ENCODE data around the gene DOCK2. TPM values are rescaled to one million over a fixed set of nuclear protein-coding genes. Genes with fewer than 3 reads are reported as not detected.

The DOCK2 gene
- polyA plus RNA-seq, 1 experiment, result 1.6 TPM

DNA sequence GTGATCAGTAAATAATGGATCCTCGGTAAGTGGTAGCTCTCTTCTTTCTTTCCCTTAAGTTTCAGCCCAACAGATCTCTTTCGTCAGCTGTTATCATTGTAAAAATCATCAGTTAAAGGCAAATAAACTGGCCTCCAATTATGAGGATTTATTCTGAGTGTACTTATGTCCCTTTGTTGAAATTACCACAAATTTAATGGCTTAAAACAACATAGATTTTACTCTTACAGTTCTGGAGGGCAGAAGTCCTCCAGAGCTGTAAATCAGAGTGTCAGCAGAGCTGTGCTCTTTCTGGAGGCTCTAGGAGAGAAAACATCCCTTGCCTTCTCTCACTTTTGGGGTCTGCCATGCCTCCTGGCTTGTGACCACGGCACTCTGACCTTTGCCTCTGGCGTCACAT, 238.7 kb downstream of the DOCK2 start:
- Histone ChIP-seq H3K9me3 (ENCODE audit: control insufficient read depth, insufficient read depth, low read length) (no peaks in the 10 kb centered on the region), H3K27me3 (ENCODE audit: control insufficient read depth, insufficient read depth, low read length) (no peaks in the 10 kb centered on the region), H3K4me3 (ENCODE audit: low read depth, low read length) (no peak overlapping the region), H3K27ac (ENCODE audit: low read depth, low read length) (no peak overlapping the region)
- ChIA-PET CTCF (interaction anchor here (1.1 to 2.3 kb wide), 2 partner anchors 105 to 174 kb away, joined by 7 to 8 read pairs; partner anchors contain the start of gene INSYN2B), POLR2A (interaction anchor here (0.5 to 0.6 kb wide), 3 partner anchors 18 to 291 kb away, joined by 3 to 5 read pairs (median 3); no protein-coding TSS in a partner anchor)
- no peak for DNase-seq (ENCODE audit: low read depth, low spot score)
- TF ChIP-seq, protein P1, sequence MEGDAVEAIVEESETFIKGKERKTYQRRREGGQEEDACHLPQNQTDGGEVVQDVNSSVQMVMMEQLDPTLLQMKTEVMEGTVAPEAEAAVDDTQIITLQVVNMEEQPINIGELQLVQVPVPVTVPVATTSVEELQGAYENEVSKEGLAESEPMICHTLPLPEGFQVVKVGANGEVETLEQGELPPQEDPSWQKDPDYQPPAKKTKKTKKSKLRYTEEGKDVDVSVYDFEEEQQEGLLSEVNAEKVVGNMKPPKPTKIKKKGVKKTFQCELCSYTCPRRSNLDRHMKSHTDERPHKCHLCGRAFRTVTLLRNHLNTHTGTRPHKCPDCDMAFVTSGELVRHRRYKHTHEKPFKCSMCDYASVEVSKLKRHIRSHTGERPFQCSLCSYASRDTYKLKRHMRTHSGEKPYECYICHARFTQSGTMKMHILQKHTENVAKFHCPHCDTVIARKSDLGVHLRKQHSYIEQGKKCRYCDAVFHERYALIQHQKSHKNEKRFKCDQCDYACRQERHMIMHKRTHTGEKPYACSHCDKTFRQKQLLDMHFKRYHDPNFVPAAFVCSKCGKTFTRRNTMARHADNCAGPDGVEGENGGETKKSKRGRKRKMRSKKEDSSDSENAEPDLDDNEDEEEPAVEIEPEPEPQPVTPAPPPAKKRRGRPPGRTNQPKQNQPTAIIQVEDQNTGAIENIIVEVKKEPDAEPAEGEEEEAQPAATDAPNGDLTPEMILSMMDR (IDR thresholded peaks at IDR 0.05; ENCODE audit: low read depth, low read length), result no peak

DNA sequence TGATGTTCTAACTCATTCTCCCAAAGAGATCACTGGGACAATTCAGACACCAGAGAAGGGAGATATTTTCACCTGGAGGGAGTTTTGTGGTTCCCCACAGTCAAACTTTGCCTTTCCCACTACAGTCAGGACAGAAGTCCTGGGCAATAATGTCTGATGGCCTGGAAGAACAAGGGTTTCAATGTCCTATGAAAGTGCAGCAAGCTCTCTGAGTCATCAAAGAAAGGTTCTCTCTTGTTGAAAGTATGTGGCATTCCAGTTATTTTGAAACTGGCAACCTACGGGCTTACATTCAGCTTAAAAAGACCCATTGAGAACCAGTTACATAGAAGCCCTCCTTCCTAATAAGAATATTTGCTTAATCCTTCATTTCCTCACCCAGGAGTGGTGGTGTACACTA, 239.3 kb downstream of the DOCK2 start:
- no peaks in the 10 kb centered on the region for H3K9me3 ChIP-seq (ENCODE audit: control insufficient read depth, insufficient read depth, low read length)
- H3K4me3 ChIP-seq (ENCODE audit: low read depth, low read length), result no peak overlapping the region
- H3K27ac ChIP-seq (ENCODE audit: low read depth, low read length), result no peak overlapping the region
- CTCF ChIA-PET, result interaction anchor here (1.5 to 2.3 kb wide), 2 partner anchors 104 to 175 kb away, joined by 4 to 8 read pairs; no protein-coding TSS in a partner anchor
- TF ChIP-seq, protein P1 (IDR thresholded peaks at IDR 0.05; ENCODE audit: low read depth, low read length), result no peak
- no peaks in the 10 kb centered on the region for H3K27me3 ChIP-seq (ENCODE audit: control insufficient read depth, insufficient read depth, low read length)
- POLR2A ChIA-PET, result interaction anchor here (0.5 to 0.6 kb wide), 2 partner anchors 17 to 291 kb away, joined by 3 read pairs; no protein-coding TSS in a partner anchor
- no peak for DNase-seq (ENCODE audit: low read depth, low spot score)

- DNase-seq (ENCODE audit: low read depth, low spot score), result no peak
- POLR2A ChIA-PET, result interaction anchor here (0.6 kb wide), 1 partner anchor 27 kb away, joined by 15 read pairs; no protein-coding TSS in a partner anchor
- CTCF ChIA-PET, result no interaction called here
- TF ChIP-seq, protein P1 (IDR thresholded peaks at IDR 0.05; ENCODE audit: low read depth, low read length), result no peak
- H3K4me3 ChIP-seq (ENCODE audit: low read depth, low read length), result no peak overlapping the region
- H3K27me3 ChIP-seq (ENCODE audit: control insufficient read depth, insufficient read depth, low read length), result no peaks in the 10 kb centered on the region
- H3K27ac ChIP-seq (ENCODE audit: low read depth, low read length), result no peak overlapping the region
- no peaks in the 10 kb centered on the region for H3K9me3 ChIP-seq (ENCODE audit: control insufficient read depth, insufficient read depth, low read length)
Observed at GRCh38 chr5:169880012-169880663, 243.1 kb downstream of the DOCK2 start.

GRCh38 chr5:169880785-169881184, 243.7 kb downstream of the DOCK2 start:
- TF ChIP-seq, protein P1 (IDR thresholded peaks at IDR 0.05; ENCODE audit: low read depth, low read length), result no peak
- H3K27me3 ChIP-seq (ENCODE audit: control insufficient read depth, insufficient read depth, low read length), result no peaks in the 10 kb centered on the region
- no peak overlapping the region for H3K4me3 ChIP-seq (ENCODE audit: low read depth, low read length)
- ChIA-PET CTCF (no interaction called here), POLR2A (no interaction called here)
- H3K9me3 ChIP-seq (ENCODE audit: control insufficient read depth, insufficient read depth, low read length), result no peaks in the 10 kb centered on the region
- DNase-seq (ENCODE audit: low read depth, low spot score), result no peak
- H3K27ac ChIP-seq (ENCODE audit: low read depth, low read length), result no peak overlapping the region

DNA sequence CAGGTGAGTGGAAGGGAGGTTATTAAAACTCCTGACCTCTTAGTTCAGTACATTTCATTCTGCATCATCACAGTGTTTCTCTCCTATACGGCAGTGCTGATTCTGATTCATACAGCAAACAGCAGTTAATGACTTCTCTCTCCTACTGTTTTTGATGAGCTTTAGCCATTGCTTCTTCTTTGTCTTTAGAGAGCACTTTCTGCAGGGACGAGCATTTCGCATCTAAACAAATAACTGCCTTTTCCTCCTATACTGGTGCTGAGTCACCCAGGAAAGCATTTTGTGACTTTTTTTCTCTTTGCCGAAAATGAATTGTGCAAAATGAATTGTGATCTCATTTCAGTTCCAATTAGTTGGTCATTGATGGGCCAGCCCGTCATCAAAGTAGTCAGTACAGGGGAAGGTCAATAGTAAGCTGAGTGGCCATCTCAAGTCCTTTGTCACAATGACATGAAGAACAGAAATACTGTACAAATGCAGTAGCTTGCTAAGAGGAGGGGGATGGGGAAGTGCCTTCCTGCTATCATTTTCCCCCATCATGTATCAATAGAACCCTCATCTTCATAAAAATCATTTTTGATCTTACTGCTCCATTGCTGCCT, 244.7 kb downstream of the DOCK2 start:
- Histone ChIP-seq H3K27me3 (ENCODE audit: control insufficient read depth, insufficient read depth, low read length) (no peaks in the 10 kb centered on the region), H3K9me3 (ENCODE audit: control insufficient read depth, insufficient read depth, low read length) (no peaks in the 10 kb centered on the region), H3K27ac (ENCODE audit: low read depth, low read length) (no peak overlapping the region), H3K4me3 (ENCODE audit: low read depth, low read length) (no peak overlapping the region)
- ChIA-PET POLR2A (no interaction called here), CTCF (no interaction called here)
- DNase-seq (ENCODE audit: low read depth, low spot score), result no peak
- TF ChIP-seq, protein P1 (IDR thresholded peaks at IDR 0.05; ENCODE audit: low read depth, low read length), result no peak

All from AG04450 (cell line).